HG03575 (cell line): ENCODE measurements around the gene FNDC3B.
"Not testable (repeated sequence)": the region's sequence is repeated elsewhere in the genome, so short reads cannot be mapped to it uniquely, and the experiment has no call there.

Experiments
- ATAC-seq: cut with Tn5 transposase; IDR thresholded peaks from one replicate; pipeline ENCODE4 v1.9.1; 2021; ENCODE audit not compliant: unreplicated experiment, insufficient number of reproducible peaks, low FRiP score; ENCODE audit errors: extremely low read depth

Gene FNDC3B

GRCh38 chr3:172343979-172344378 is 304.6 kb downstream of the FNDC3B start:
- no peak for ATAC-seq

GRCh38 chr3:172346161-172346560 is 306.8 kb downstream of the FNDC3B start:
- no peak for ATAC-seq

- no peak for ATAC-seq
These were observed 308.7 kb downstream of the FNDC3B start for GRCh38 chr3:172347895-172348679.

GRCh38 chr3:172351895-172352466 is 312.6 kb downstream of the FNDC3B start:
- ATAC-seq: no peak

- no peak for ATAC-seq
These were observed 313.4 kb downstream of the FNDC3B start for GRCh38 chr3:172352786-172353185.

GRCh38 chr3:172354931-172355499 is 315.6 kb downstream of the FNDC3B start:
- ATAC-seq: no peak

GRCh38 chr3:172355836-172356235 is 316.5 kb downstream of the FNDC3B start:
- no peak for ATAC-seq

GRCh38 chr3:172356427-172356826 is 317.0 kb downstream of the FNDC3B start:
- no peak for ATAC-seq

- no peak for ATAC-seq
These were observed 318.7 kb downstream of the FNDC3B start for GRCh38 chr3:172357850-172358754.

- no peak for ATAC-seq
These were observed 319.9 kb downstream of the FNDC3B start for GRCh38 chr3:172359231-172359630.

- no peak for ATAC-seq
These were observed 320.6 kb downstream of the FNDC3B start for GRCh38 chr3:172359996-172360395.

- no peak for ATAC-seq
These were observed 323.2 kb downstream of the FNDC3B start for GRCh38 chr3:172362583-172362982.

- no peak for ATAC-seq
These were observed 325.1 kb downstream of the FNDC3B start for GRCh38 chr3:172364374-172365027.

- ATAC-seq: no peak
These were observed 325.7 kb downstream of the FNDC3B start for GRCh38 chr3:172365028-172365567.

GRCh38 chr3:172367205-172368105 is 328.1 kb downstream of the FNDC3B start:
- ATAC-seq: no peak

GRCh38 chr3:172368556-172368955 is 329.2 kb downstream of the FNDC3B start:
- not testable (repeated sequence) for ATAC-seq

- no peak for ATAC-seq
These were observed 330.3 kb downstream of the FNDC3B start for GRCh38 chr3:172369590-172370259.
